GM18517 (cell line): ENCODE results near the gene C5AR2.
"Not testable (repeated sequence)": the region's sequence is repeated elsewhere in the genome, so short reads cannot be mapped to it uniquely, and the experiment has no call there.

Experiments
- ATAC-seq: cut with Tn5 transposase; IDR thresholded peaks from one replicate; pipeline ENCODE4 v1.9.1; 2021; ENCODE audit warnings: mild to moderate bottlenecking, moderate library complexity; ENCODE audit not compliant: unreplicated experiment

The C5AR2 gene

DNA sequence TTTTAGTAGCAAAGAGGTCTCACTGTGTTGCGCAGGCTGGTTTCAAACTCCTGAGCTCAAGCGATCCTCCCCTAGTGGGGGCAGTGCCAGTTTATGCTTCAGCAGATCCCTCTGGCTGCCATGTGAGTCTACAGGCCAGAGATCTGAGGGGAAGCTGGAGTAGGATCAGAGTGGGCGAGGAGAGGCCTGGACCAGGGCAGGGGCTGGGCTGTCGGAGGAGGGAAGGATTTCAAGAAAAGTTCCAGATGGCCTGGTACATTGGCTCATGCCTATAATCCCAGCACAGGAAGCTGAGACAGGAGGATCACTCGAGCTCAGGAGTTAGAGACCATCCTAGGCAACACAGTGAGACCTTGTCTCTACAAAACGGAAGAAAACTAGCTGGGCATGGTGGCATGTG lies 27.0 kb downstream of the C5AR2 start:
- ATAC-seq = no peak

- no peak for ATAC-seq
Observed at GRCh38 chr19:47362321-47362720, 30.3 kb downstream of the C5AR2 start.

DNA sequence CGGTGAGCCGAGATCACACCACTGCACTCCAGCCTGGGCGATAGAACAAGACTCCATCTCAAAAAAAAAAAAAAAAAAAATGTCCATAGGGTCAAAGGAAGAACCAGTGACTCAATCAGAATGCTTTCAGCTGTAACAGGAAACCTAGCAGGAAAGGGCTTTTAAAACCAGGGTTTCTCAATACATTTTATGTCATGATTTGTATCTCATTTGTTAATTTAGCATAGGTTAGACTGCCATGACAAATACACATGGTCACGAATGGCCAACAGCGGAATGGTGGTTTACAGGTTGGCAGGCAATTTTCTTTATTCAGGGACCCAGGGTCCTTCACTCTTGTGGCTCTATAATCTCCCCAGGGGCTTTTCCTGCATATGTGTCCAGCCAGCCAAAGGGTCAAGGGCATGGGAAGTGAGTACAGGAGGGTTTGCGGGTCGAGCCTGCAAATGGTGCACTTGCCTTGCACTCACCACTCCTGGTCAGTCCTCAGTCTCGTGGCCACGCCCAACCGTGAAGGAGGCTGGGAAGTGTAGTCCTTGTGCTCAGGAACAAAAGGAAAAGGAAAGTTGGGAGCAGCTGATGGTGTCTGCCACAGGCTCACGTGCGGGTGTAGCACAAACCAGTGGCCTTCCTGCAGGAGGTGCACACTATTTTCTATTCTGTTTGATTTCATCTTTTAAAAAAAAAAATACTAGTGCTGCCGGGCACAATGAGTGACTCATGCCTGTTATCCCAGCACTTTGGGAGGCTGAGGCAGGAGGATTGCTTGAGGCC lies 32.0 kb downstream of the C5AR2 start:
- ATAC-seq = no peak

GRCh38 chr19:47365455-47365854 lies 33.5 kb downstream of the C5AR2 start:
- ATAC-seq = not testable (repeated sequence)

GRCh38 chr19:47370045-47370611 lies 38.2 kb downstream of the C5AR2 start:
- no peak for ATAC-seq

- no peak for ATAC-seq
Observed at GRCh38 chr19:47371261-47371660, 39.3 kb downstream of the C5AR2 start.

- no peak for ATAC-seq
Observed at GRCh38 chr19:47372603-47373002, 40.6 kb downstream of the C5AR2 start.

DNA sequence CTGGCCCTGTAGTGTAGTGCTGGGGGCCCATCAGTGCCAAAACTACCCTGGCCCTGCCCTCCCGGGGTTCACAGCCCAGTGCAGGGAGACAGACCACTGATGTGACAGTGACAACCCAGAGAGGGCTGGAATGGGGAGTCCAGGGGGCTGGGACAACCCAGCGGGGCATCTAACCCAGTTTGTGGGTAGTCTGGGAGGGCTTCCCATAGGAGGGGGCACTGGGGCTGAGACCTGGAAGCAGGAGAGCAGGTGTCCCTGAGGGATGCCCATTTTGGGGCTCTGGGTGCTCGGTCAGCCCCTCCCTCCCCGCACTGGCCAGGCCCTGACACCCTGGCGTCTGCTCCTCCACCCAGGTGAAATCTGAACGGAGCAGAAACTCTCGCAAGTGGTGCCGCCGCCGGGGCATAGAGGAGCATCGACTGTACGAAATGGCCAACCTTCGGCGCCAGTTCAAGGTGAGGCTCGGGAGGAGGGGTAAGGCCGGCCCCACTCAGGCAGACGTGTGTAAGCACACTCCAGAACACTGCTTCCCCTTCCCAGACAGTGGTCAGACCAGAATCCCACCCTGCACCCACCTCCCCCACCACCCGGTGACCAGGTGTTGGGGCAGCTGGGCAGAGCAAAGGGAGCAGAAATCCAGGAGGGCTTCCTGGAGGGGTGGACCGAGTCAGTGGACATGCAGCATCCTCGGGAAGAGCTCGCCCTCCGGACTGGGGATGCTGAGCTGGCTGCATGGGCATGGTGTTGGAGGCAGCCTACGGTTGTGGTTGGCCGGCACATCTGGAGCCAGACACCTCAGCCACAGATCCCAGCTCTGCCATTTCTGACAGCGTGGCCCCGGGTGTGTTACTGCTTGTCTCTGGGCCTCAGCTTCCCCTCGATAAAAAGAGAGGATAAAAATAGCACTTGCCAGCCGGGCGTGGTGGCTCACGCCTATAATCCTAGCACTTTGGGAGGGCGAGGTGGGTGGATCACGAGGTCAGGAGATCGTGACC lies 41.6 kb downstream of the C5AR2 start:
- ATAC-seq = no peak

GRCh38 chr19:47374876-47375693 lies 43.1 kb downstream of the C5AR2 start:
- no peak for ATAC-seq

- ATAC-seq = no peak
Observed at GRCh38 chr19:47375694-47376588, 44.0 kb downstream of the C5AR2 start.

- ATAC-seq = no peak
Observed at GRCh38 chr19:47376589-47377144, 44.7 kb downstream of the C5AR2 start.

GRCh38 chr19:47377208-47377701 lies 45.3 kb downstream of the C5AR2 start:
- ATAC-seq = no peak

GRCh38 chr19:47377801-47378200 lies 45.8 kb downstream of the C5AR2 start:
- no peak for ATAC-seq

DNA sequence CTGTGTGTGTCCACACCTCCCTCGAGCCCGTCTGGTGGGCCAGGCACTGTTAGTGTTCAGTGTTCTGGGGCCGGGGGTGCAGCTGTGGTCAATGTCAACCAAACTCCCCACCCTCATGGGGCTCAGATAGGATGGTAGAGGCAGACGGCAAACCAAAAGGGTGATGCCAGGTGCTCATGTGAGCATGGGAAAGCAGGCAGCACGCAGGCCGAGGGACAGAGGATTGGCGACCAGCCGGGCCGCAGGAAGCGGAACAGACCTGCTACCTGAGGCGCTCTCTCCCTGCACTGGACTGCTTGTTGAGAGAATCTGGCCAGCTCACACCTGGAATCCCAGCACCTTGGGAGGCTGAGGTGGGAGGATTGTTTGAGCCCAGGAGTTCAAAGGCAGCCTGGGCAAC lies 46.3 kb downstream of the C5AR2 start:
- ATAC-seq = no peak

- ATAC-seq = no peak
Observed at GRCh38 chr19:47379381-47379938, 47.5 kb downstream of the C5AR2 start.

- no peak for ATAC-seq
Observed at GRCh38 chr19:47380559-47380958, 48.6 kb downstream of the C5AR2 start.

- no peak for ATAC-seq
Observed at GRCh38 chr19:47381121-47381520, 49.1 kb downstream of the C5AR2 start.

DNA sequence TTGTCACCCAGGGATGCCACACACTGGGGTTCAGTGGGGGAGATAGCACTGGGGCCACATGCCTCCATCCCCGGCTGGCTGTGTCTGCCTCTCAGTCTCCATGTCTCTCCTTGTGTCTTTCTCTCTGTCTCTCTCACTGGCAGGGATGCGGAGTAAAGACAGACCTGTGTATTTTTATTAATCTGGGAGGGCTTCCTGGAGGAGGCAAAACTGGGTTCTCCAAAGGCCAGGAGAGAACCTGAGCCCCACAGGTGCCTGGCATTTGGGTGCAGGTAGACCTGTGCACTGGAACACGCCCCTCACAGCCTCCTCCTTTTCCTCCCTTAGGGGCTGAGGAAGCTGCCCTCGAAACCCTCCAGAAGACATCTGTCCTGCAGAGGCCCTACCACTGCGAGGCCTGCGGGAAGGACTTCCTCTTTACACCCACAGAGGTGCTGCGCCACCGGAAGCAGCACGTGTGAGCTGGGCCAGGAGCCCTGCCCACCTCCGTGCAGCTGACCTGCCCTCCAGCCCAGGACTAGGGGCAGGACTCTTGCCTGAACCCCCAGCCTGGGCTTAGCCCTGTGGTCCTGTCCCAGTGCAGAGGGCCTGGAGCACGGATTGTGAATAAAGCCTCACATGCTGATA lies 49.8 kb downstream of the C5AR2 start:
- no peak for ATAC-seq
